B cell (primary cell): ENCODE measurements around the gene FLRT1. TPM values are rescaled to one million over a fixed set of nuclear protein-coding genes. Genes with fewer than 3 reads are reported as not detected.

Source experiments
- ATAC-seq: fragments of 200-7000 bp; cut with Tn5 transposase; one replicate; pipeline ENCODE4 v1.10.0; 2021; ENCODE audit warnings: low read depth, mild to moderate bottlenecking, moderate number of reproducible peaks, moderate library complexity
- CTCF ChIA-PET: fragments of 350-600 bp; sonication (Branson Sonifier 250); formaldehyde crosslinking; loops from one replicate; lab custom pipeline; 2021; ENCODE audit warnings: antibody characterized with exemption, inconsistent platforms; lab: Charles Lee
- POLR2A ChIA-PET: fragments of 350-600 bp; sonication (Branson Sonifier 250); formaldehyde crosslinking; loops from one replicate; lab custom pipeline; 2021; ENCODE audit warnings: antibody characterized with exemption; lab: Charles Lee
- DNase-seq: peaks from one replicate; pipeline ENCODE4 v3.0.0; 2013
- H2AFZ ChIP-seq: 2 replicates; pipeline ENCODE4 v1.6.1; 2012; ENCODE audit warnings: mild to moderate bottlenecking, low read depth, low read length; ENCODE audit not compliant: insufficient read depth, poor library complexity, severe bottlenecking
- H3K27ac ChIP-seq, 2 donors: 1 replicate in 1 of 2; 2 replicates in 1 of 2; pipeline ENCODE4 v1.5.1; 2012 to 2013; ENCODE audit warnings: low read length in 2 of 2, mild to moderate bottlenecking in 2 of 2, moderate library complexity in 1 of 2
- H3K27me3 ChIP-seq, 4 experiments: fragments of 200-600 bp in 1 of 4; sonication (generic) in 1 of 4; replicated peaks in 1 of 4; 1 replicate in 2 of 4; 2 replicates in 2 of 4; pipeline versions ENCODE4 v1.6.1 to v1.7.0; 2013 to 2016; ENCODE audit warnings: low read length in 3 of 4, mild to moderate bottlenecking in 2 of 4, mixed read lengths in 1 of 4, moderate library complexity in 1 of 4; ENCODE audit not compliant: insufficient read depth in 4 of 4, control insufficient read depth in 3 of 4; ENCODE audit errors: control extremely low read depth in 1 of 4
- H3K36me3 ChIP-seq, 2 experiments: replicated peaks in 1 of 2; 1 replicate in 1 of 2; 2 replicates in 1 of 2; pipeline versions ENCODE4 v1.6.1 to v1.7.1; 2013; ENCODE audit warnings: low read length in 1 of 2; ENCODE audit not compliant: insufficient read depth in 2 of 2, control insufficient read depth in 1 of 2; ENCODE audit errors: control extremely low read depth in 1 of 2, extremely low read depth in 1 of 2
- H3K4me1 ChIP-seq, 2 donors: fragments of 200-600 bp in 1 of 2; sonication (generic) in 1 of 2; 1 replicate in 1 of 2; 2 replicates in 1 of 2; pipeline versions ENCODE4 v1.5.1 to v1.6.1; 2013 to 2017; ENCODE audit warnings: low read length in 2 of 2; ENCODE audit not compliant: control insufficient read depth in 2 of 2, insufficient read depth in 2 of 2
- H3K4me2 ChIP-seq: replicated peaks from 2 replicates; pipeline ENCODE3; 2012; ENCODE audit warnings: mild to moderate bottlenecking, low read depth, low read length; ENCODE audit not compliant: poor library complexity, severe bottlenecking
- H3K4me3 ChIP-seq, 5 experiments: fragments of 200-600 bp in 1 of 5; sonication (generic) in 1 of 5; 1 replicate in 3 of 5; 2 replicates in 2 of 5; pipeline versions ENCODE4 v1.5.1 to v1.7.0; 2011 to 2016; ENCODE audit warnings: low read length in 4 of 5, mild to moderate bottlenecking in 4 of 5, low read depth in 2 of 5, control low read depth in 1 of 5, moderate library complexity in 1 of 5; ENCODE audit not compliant: insufficient read depth in 1 of 5; ENCODE audit errors: control extremely low read depth in 1 of 5, extremely low read depth in 1 of 5
- H3K79me2 ChIP-seq: fragments of 200-600 bp; sonication (generic); one replicate; pipeline ENCODE4 v1.6.0; 2016; ENCODE audit warnings: low read length; ENCODE audit not compliant: control insufficient read depth, insufficient read depth
- H3K9ac ChIP-seq: fragments of 200-600 bp; sonication (generic); 2 replicates; pipeline ENCODE4 v1.6.1; 2017; ENCODE audit warnings: mild to moderate bottlenecking, low read length, moderate library complexity
- H3K9me3 ChIP-seq, 3 donors: one replicate each; pipeline versions ENCODE4 v1.6.1 to v1.7.1; 2013; ENCODE audit warnings: low read length in 2 of 3; ENCODE audit not compliant: control insufficient read depth in 2 of 3, insufficient read depth in 1 of 3; ENCODE audit errors: control extremely low read depth in 1 of 3
- H4K20me1 ChIP-seq: 2 replicates; pipeline ENCODE4 v1.6.0; 2012; ENCODE audit warnings: mild to moderate bottlenecking, low read length; ENCODE audit not compliant: insufficient read depth, control insufficient read depth, poor library complexity, severe bottlenecking
- H3K27ac Mint-ChIP-seq: one replicate; pipeline ENCODE4 v1.8.0; 2021; ENCODE audit warnings: mixed read lengths
- H3K27me3 Mint-ChIP-seq: one replicate; pipeline ENCODE4 v1.8.0; 2021; ENCODE audit warnings: mixed read lengths
- H3K4me1 Mint-ChIP-seq: one replicate; pipeline ENCODE4 v1.8.0; 2021; ENCODE audit warnings: mixed read lengths
- H3K4me3 Mint-ChIP-seq: one replicate; pipeline ENCODE4 v1.8.0; 2021; ENCODE audit warnings: mixed read lengths
- H3K9me3 Mint-ChIP-seq: one replicate; pipeline ENCODE4 v1.8.0; 2022; ENCODE audit warnings: mixed read lengths; ENCODE audit not compliant: insufficient read depth
- EZH2 ChIP-seq: IDR thresholded peaks from 2 replicates; pipeline ENCODE4 v1.6.1; 2012; ENCODE audit warnings: borderline replicate concordance, low read depth, mild to moderate bottlenecking, moderate library complexity, low read length; ENCODE audit not compliant: insufficient read depth, poor library complexity, severe bottlenecking
- WGBS: methylation state at CpG from one replicate; pipeline ENCODE4 v1.1.5; 2013; ENCODE audit warnings: missing lambda C conversion rate; ENCODE audit not compliant: insufficient coverage; 5-methylcytosine and 5-hydroxymethylcytosine counted together
- intact Hi-C: fragments of 100-400 bp; cut with micrococcal nuclease; formaldehyde crosslinking; loops from one replicate; pipeline ENCODE4 v1.10.0; 2022
- polyA plus RNA-seq: library from polyadenylated mRNA; depleted of rRNA; stranded (reverse); fragments of >200 nt; gene quantifications from 2 replicates; pipeline ENCODE4 v1.2.3, GENCODE V29; 2012
- total RNA-seq, 2 donors: library from RNA; stranded (reverse); fragments of 120-200 nt in 1 of 2; gene quantifications; 1 replicate in 1 of 2; 2 replicates in 1 of 2; pipeline versions ENCODE4 v1.2.3 to v1.2.4, GENCODE V29; 2013 to 2022
- TF ChIP-seq, protein P1 (sequence below): fragments of 200-600 bp; IDR thresholded peaks from one replicate; pipeline ENCODE4 v1.8.0; 2022; ENCODE audit warnings: antibody characterized with exemption, mild to moderate bottlenecking

FLRT1 gene
- total and polyA plus RNA-seq, 2 donors (not counting 1 experiment from before 2014, with no cell fraction given) = not detected

DNA sequence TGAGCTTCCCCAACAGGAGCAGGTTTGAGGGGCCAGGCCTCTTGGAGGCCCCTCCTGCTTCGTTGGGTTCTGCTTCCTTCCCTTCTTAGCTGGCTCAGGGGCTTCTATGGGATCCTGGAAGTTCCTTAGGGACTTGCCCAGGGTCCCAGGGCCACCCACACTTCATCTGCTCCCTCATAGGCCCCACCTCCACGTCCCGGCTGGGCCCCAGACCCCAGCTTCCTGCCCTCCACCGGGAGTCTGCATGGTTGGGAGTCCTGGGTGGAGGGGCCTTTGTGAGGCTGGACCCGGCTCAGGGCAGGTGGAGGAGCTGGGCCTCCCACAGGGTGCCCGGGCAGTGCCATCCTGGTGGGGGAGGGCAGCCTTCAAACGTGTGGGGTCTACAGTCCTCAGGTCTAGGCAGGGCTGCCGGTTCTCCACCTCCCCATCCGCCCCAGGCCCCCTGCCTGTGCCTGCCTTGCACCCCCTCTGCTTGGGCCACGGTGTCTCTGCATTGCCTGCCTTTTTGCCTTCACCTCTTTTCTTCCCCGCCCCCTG lies 37.9 kb upstream of the FLRT1 start:
- intact Hi-C loops = no loop called here
- Histone ChIP-seq H3K9ac (no peak overlapping the region), H3K27ac (no peak overlapping the region), H3K4me1 (peaks cover 21 to 26% of the 10 kb centered on the region in 2 donors), H4K20me1 (peaks cover 66% of the 10 kb centered on the region), H3K27me3 (peaks cover 0 to 9% (median 3%) of the 10 kb centered on the region in 4 experiments), H3K36me3 (peaks cover 0 to 31% of the 10 kb centered on the region in 2 experiments), H3K4me3 (no peak overlapping the region), H3K79me2 (no peaks in the 10 kb centered on the region), H3K9me3 (no peaks in the 10 kb centered on the region), H3K4me2 (no peak overlapping the region), H2AFZ (no peak overlapping the region)
- no peaks in the 10 kb centered on the region for H3K9me3 Mint-ChIP-seq
- TF ChIP-seq EZH2 = no peak
- TF ChIP-seq, protein P1, sequence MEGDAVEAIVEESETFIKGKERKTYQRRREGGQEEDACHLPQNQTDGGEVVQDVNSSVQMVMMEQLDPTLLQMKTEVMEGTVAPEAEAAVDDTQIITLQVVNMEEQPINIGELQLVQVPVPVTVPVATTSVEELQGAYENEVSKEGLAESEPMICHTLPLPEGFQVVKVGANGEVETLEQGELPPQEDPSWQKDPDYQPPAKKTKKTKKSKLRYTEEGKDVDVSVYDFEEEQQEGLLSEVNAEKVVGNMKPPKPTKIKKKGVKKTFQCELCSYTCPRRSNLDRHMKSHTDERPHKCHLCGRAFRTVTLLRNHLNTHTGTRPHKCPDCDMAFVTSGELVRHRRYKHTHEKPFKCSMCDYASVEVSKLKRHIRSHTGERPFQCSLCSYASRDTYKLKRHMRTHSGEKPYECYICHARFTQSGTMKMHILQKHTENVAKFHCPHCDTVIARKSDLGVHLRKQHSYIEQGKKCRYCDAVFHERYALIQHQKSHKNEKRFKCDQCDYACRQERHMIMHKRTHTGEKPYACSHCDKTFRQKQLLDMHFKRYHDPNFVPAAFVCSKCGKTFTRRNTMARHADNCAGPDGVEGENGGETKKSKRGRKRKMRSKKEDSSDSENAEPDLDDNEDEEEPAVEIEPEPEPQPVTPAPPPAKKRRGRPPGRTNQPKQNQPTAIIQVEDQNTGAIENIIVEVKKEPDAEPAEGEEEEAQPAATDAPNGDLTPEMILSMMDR = no peak
- H3K27me3 Mint-ChIP-seq = peaks cover 4% of the 10 kb centered on the region
- H3K27ac Mint-ChIP-seq = no peak overlapping the region
- WGBS = 86% methylated on average over 10 of the region's 11 CpGs
- H3K4me1 Mint-ChIP-seq = peaks cover 16% of the 10 kb centered on the region
- H3K4me3 Mint-ChIP-seq = peak overlapping the region; percentile 23
- ChIA-PET CTCF (interaction anchor here (1.3 kb wide), 1 partner anchor 307 kb away, joined by 3 read pairs; no protein-coding TSS in a partner anchor), POLR2A (interaction anchor here (0.5 kb wide), 1 partner anchor 210 kb away, joined by 3 read pairs; no protein-coding TSS in a partner anchor)
- ATAC-seq = no peak
- no peak for DNase-seq
